HG03521 (cell line): Measurements from ENCODE around the gene MOCS1.

Experiments
- ATAC-seq: cut with Tn5 transposase; IDR thresholded peaks from one replicate; pipeline ENCODE4 v1.9.1; 2021; ENCODE audit warnings: mild to moderate bottlenecking, moderate library complexity; ENCODE audit not compliant: unreplicated experiment

MOCS1 gene

GRCh38 chr6:39925931-39926290 is 8.4 kb downstream of the MOCS1 start:
- ATAC-seq, result no peak

GRCh38 chr6:39925191-39925930 is 8.9 kb downstream of the MOCS1 start:
- no peak for ATAC-seq

- no peak for ATAC-seq
These were observed 10.0 kb downstream of the MOCS1 start for GRCh38 chr6:39924283-39924682.

- ATAC-seq, result no peak
These were observed 10.4 kb downstream of the MOCS1 start for GRCh38 chr6:39923861-39924260.

GRCh38 chr6:39923394-39923793 is 10.9 kb downstream of the MOCS1 start:
- no peak for ATAC-seq

GRCh38 chr6:39922821-39923220 is 11.4 kb downstream of the MOCS1 start:
- ATAC-seq, result no peak

- no peak for ATAC-seq
These were observed 14.1 kb downstream of the MOCS1 start for GRCh38 chr6:39920157-39920556.

- no peak for ATAC-seq
These were observed 15.4 kb downstream of the MOCS1 start for GRCh38 chr6:39918831-39919230.

GRCh38 chr6:39917981-39918380 is 16.3 kb downstream of the MOCS1 start:
- ATAC-seq, result no peak

GRCh38 chr6:39917329-39917728 is 16.9 kb downstream of the MOCS1 start:
- ATAC-seq, result no peak

- ATAC-seq, result no peak
These were observed 18.4 kb downstream of the MOCS1 start for GRCh38 chr6:39915866-39916265.

- ATAC-seq, result no peak
These were observed 20.0 kb downstream of the MOCS1 start for GRCh38 chr6:39914239-39914638.

GRCh38 chr6:39913391-39913916 is 20.8 kb downstream of the MOCS1 start:
- no peak for ATAC-seq

GRCh38 chr6:39912446-39912845 is 21.8 kb downstream of the MOCS1 start:
- no peak for ATAC-seq

- no peak for ATAC-seq
These were observed 22.6 kb downstream of the MOCS1 start for GRCh38 chr6:39911513-39912125.

GRCh38 chr6:39910744-39911143 is 23.5 kb downstream of the MOCS1 start:
- ATAC-seq, result no peak

- ATAC-seq, result no peak
These were observed 24.1 kb downstream of the MOCS1 start for GRCh38 chr6:39910164-39910563.

GRCh38 chr6:39909701-39910100 is 24.6 kb downstream of the MOCS1 start:
- ATAC-seq, result no peak

GRCh38 chr6:39908838-39909583 is 25.3 kb downstream of the MOCS1 start:
- ATAC-seq, result no peak

GRCh38 chr6:39907871-39908575 is 26.2 kb downstream of the MOCS1 start:
- ATAC-seq, result no peak

GRCh38 chr6:39906318-39906761 is 27.9 kb downstream of the MOCS1 start:
- ATAC-seq, result no peak
